HepG2 (cell line): ENCODE data around the gene CAB39.

ENCODE experiments used
- ATF4 ChIP-seq, 2 experiments: fragments of 450-650 bp in 1 of 2; sonication (generic) in 1 of 2; formaldehyde crosslinking; IDR thresholded peaks; 2 replicates each; pipeline versions ENCODE4 v1.5.0 to v1.8.0; 2020 to 2022; ENCODE audit warnings: mild to moderate bottlenecking in 1 of 2, missing genetic modification reagents in 1 of 2
- JUN ChIP-seq: sonication (generic); formaldehyde crosslinking; IDR thresholded peaks from 2 replicates; pipeline ENCODE4 v1.4.0; 2020; ENCODE audit warnings: mild to moderate bottlenecking, missing genetic modification reagents
- KMT2A ChIP-seq: sonication (generic); formaldehyde crosslinking; IDR thresholded peaks from 2 replicates; pipeline ENCODE4 v1.4.0; 2020; ENCODE audit warnings: missing genetic modification reagents
- NR2C2 ChIP-seq: sonication (generic); formaldehyde crosslinking; IDR thresholded peaks from 2 replicates; pipeline ENCODE4 v1.4.0; 2020; ENCODE audit warnings: missing genetic modification reagents, mild to moderate bottlenecking, moderate library complexity, borderline replicate concordance
- PBX3 ChIP-seq: sonication (generic); formaldehyde crosslinking; IDR thresholded peaks from 2 replicates; pipeline ENCODE4 v1.8.1; 2023; ENCODE audit warnings: missing genetic modification reagents, inconsistent platforms, borderline replicate concordance
- ZNF10 ChIP-seq: sonication (generic); formaldehyde crosslinking; IDR thresholded peaks from 2 replicates; pipeline ENCODE4 v1.4.0; 2020; ENCODE audit warnings: mild to moderate bottlenecking, low read depth, missing genetic modification reagents, borderline replicate concordance

DNA sequence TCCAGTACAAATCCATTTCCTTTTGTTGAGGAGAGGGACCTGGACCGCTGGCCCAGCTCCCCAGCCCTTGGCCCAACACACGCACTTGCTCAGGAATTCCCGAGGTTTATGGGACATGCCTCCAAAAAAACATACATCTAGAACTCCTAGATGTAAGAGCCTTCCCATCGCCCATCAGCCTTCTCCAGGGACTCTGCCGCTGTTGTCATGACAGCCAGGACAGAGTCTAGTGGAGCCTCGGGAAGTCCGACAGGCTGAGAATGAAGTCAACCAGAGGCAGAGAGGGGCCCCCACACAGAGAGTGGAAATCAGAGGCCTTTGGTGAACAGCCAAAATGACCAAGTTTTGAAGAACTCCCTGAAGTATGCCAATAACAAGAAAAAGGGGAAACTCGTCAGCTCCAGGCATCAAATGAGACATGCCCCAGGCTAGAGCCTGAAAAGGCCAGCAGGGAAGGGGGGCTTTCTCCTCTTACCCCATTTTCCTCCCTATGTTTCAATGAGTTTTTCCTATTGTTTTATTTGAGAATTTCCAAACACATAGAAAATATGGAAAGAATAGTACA lies 43.2 kb upstream of the CAB39 start:
- TF ChIP-seq KMT2A (CRISPR knock-in tag): no peak
- TF ChIP-seq ATF4 (CRISPR knock-in tag; IDR thresholded peaks at IDR 0.05): no peak
- no peak for TF ChIP-seq NR2C2 (CRISPR knock-in tag)
- TF ChIP-seq JUN (CRISPR knock-in tag): no peak
- TF ChIP-seq PBX3 (CRISPR knock-in tag): no peak
- TF ChIP-seq ZNF10 (CRISPR knock-in tag): no peak
